BLaER1 (cell line): ENCODE data around the gene BICDL1.
"Not testable (repeated sequence)": the region's sequence is repeated elsewhere in the genome, so short reads cannot be mapped to it uniquely, and the experiment has no call there.

Source experiments
- H3K27ac ChIP-seq: shearing (Covaris generic); formaldehyde crosslinking; 2 replicates; pipeline ENCODE4 v1.8.1; 2022
- H3K27me3 ChIP-seq: shearing (Covaris generic); formaldehyde crosslinking; 2 replicates; pipeline ENCODE4 v1.8.1; 2022
- H3K36me3 ChIP-seq: shearing (Covaris generic); formaldehyde crosslinking; 2 replicates; pipeline ENCODE4 v1.8.1; 2022
- H3K4me1 ChIP-seq: shearing (Covaris generic); formaldehyde crosslinking; 2 replicates; pipeline ENCODE4 v1.8.1; 2022
- H3K4me2 ChIP-seq: shearing (Covaris generic); formaldehyde crosslinking; 2 replicates; pipeline ENCODE4 v1.8.1; 2022
- H3K4me3 ChIP-seq: shearing (Covaris generic); formaldehyde crosslinking; 2 replicates; pipeline ENCODE4 v1.8.1; 2022
- H3K9ac ChIP-seq: shearing (Covaris generic); formaldehyde crosslinking; 2 replicates; pipeline ENCODE4 v1.8.1; 2022
- H3K9me3 ChIP-seq: shearing (Covaris generic); formaldehyde crosslinking; 2 replicates; pipeline ENCODE4 v1.8.1; 2022
- H4K20me1 ChIP-seq: shearing (Covaris generic); formaldehyde crosslinking; 2 replicates; pipeline ENCODE4 v1.8.1; 2022
- Cebpa-rat ChIP-seq: shearing (Covaris generic); IDR thresholded peaks from 2 replicates; pipeline ENCODE4 v1.8.1; 2022

BICDL1 gene

DNA sequence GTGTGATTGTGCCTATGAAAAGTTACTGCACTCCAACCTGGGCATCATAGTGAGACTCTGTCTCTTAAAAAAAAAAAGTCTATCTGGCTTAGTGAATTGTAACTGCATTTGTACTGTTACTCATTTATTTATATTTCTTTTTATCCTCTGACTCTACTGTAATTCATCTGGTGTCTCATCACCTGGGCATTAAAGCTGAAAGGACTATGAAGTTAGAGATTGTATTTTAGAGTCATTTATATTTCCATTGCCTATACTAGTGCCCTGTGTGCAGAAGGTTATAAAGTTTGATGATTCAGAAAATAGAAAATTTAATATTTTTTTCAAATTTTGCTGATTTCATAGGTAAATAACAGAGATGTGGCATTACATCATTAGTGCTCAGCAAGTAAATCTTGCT lies 30.2 kb downstream of the BICDL1 start:
- H3K36me3 ChIP-seq, result no peaks in the 10 kb centered on the region
- H3K27me3 ChIP-seq, result no peaks in the 10 kb centered on the region
- no peak for TF ChIP-seq Cebpa-rat
- no peak overlapping the region for H3K4me3 ChIP-seq
- no peak overlapping the region for H3K4me2 ChIP-seq
- H4K20me1 ChIP-seq, result no peaks in the 10 kb centered on the region
- H3K27ac ChIP-seq, result no peak overlapping the region
- peaks cover 6% of the 10 kb centered on the region for H3K9me3 ChIP-seq
- no peaks in the 10 kb centered on the region for H3K4me1 ChIP-seq
- H3K9ac ChIP-seq, result no peak overlapping the region

GRCh38 chr12:120019938-120020337 lies 30.9 kb downstream of the BICDL1 start:
- H3K27ac ChIP-seq, result no peak overlapping the region
- H3K9ac ChIP-seq, result no peak overlapping the region
- no peak overlapping the region for H3K4me2 ChIP-seq
- H3K9me3 ChIP-seq, result peaks cover 13% of the 10 kb centered on the region
- TF ChIP-seq Cebpa-rat, result no peak
- no peak overlapping the region for H3K4me3 ChIP-seq
- no peaks in the 10 kb centered on the region for H4K20me1 ChIP-seq
- no peaks in the 10 kb centered on the region for H3K36me3 ChIP-seq
- no peaks in the 10 kb centered on the region for H3K4me1 ChIP-seq
- H3K27me3 ChIP-seq, result no peaks in the 10 kb centered on the region

- Histone ChIP-seq H3K4me1 (no peaks in the 10 kb centered on the region), H3K4me2 (no peak overlapping the region), H3K27ac (no peak overlapping the region), H4K20me1 (no peaks in the 10 kb centered on the region), H3K36me3 (no peaks in the 10 kb centered on the region), H3K27me3 (no peaks in the 10 kb centered on the region), H3K9me3 (peaks cover 13% of the 10 kb centered on the region), H3K9ac (no peak overlapping the region), H3K4me3 (no peak overlapping the region)
- TF ChIP-seq Cebpa-rat, result no peak
Measured at GRCh38 chr12:120024193-120024592, 35.2 kb downstream of the BICDL1 start.

DNA sequence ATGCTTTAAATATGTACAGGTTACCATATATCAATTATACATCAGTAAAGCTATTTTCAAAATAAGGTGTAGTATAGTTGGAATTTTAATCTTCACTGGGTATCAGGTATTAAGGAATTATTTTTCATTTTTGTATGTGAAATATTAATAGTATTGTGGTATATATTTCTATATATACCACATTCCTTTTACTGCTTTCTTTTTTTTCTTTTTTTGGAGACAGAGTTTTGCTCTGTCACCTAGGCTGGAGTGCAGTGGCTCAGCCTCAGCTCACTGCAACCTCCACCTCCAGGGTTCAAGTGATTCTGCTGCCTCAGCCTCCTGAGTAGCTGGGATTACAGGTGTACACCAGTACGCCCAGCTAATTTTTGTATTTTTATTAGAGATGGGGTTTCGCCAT lies 36.6 kb downstream of the BICDL1 start:
- H3K4me1 ChIP-seq, result no peaks in the 10 kb centered on the region
- no peak overlapping the region for H3K27ac ChIP-seq
- H3K4me2 ChIP-seq, result no peak overlapping the region
- no peaks in the 10 kb centered on the region for H4K20me1 ChIP-seq
- H3K4me3 ChIP-seq, result no peak overlapping the region
- no peaks in the 10 kb centered on the region for H3K36me3 ChIP-seq
- H3K27me3 ChIP-seq, result no peaks in the 10 kb centered on the region
- H3K9me3 ChIP-seq, result peaks cover 13% of the 10 kb centered on the region
- no peak for TF ChIP-seq Cebpa-rat
- no peak overlapping the region for H3K9ac ChIP-seq

DNA sequence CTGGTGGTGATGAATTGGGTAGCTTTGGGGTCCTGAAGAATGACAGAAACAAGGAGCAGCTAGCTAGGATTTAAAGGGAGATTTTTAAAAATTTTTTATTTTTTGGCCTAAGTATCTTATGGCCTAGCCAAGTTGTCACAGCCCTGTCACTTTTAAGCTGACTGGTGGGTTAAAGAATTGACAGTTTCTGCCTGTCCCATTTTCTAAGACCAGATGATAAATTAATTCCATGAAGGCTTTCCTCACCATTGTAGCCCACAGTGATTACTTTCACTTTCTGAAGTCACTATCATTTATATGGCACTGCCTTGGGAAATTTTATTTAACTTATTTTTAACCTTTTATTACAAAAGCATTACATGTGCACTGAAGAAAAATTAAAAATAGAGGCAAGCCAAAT lies 43.2 kb downstream of the BICDL1 start:
- Histone ChIP-seq H3K27ac (no peak overlapping the region), H3K36me3 (no peaks in the 10 kb centered on the region), H3K27me3 (no peaks in the 10 kb centered on the region), H3K9me3 (no peaks in the 10 kb centered on the region), H3K4me2 (no peak overlapping the region), H3K4me3 (no peak overlapping the region), H4K20me1 (no peaks in the 10 kb centered on the region), H3K9ac (no peak overlapping the region), H3K4me1 (no peaks in the 10 kb centered on the region)
- TF ChIP-seq Cebpa-rat, result no peak

DNA sequence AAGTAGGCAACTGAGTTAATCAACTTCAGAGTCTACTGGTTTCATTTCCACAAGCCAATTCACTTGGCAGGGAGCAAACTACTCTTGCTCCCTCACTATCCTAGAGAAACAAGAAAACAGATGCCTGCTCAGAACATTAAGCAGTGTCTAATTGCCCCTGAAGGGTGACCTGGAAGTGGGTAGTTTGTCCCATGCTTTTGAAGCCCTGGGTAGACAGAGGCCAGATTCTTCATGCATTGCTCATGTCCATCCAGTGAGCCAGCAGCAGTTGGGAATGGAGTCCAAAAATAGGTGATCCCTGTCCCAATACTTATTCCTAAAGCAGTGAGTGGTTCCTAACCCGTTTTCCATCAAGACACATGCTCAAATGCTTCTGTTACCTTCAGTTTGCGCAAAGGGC lies 48.8 kb downstream of the BICDL1 start:
- no peaks in the 10 kb centered on the region for H3K27me3 ChIP-seq
- H3K36me3 ChIP-seq, result no peaks in the 10 kb centered on the region
- no peak overlapping the region for H3K27ac ChIP-seq
- no peak overlapping the region for H3K4me3 ChIP-seq
- no peaks in the 10 kb centered on the region for H3K9me3 ChIP-seq
- no peak for TF ChIP-seq Cebpa-rat
- H3K9ac ChIP-seq, result no peak overlapping the region
- no peaks in the 10 kb centered on the region for H4K20me1 ChIP-seq
- H3K4me2 ChIP-seq, result no peak overlapping the region
- H3K4me1 ChIP-seq, result no peaks in the 10 kb centered on the region

DNA sequence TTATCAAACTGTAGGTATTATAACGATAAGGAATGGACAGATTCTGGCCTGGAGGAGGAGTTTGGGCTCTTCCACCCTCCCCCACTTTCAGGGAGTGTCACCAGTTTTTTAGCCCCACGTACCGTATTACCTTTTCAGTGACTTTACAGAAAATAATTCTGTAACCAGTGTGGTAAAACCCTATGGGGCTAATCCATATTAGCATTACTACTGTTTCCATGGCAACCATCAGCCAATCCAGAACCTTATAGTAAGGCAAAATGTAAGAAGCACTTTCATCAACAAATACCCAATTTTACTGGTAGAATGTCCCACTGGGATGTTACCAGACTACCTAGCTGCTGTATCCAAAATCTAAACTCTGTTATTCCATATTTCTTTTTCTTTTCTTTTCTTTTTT lies 50.7 kb downstream of the BICDL1 start:
- Histone ChIP-seq H3K36me3 (no peaks in the 10 kb centered on the region), H3K27ac (no peak overlapping the region), H3K9me3 (no peaks in the 10 kb centered on the region), H3K4me1 (no peaks in the 10 kb centered on the region), H3K4me3 (no peak overlapping the region), H3K27me3 (no peaks in the 10 kb centered on the region), H4K20me1 (no peaks in the 10 kb centered on the region), H3K4me2 (no peak overlapping the region), H3K9ac (no peak overlapping the region)
- no peak for TF ChIP-seq Cebpa-rat

DNA sequence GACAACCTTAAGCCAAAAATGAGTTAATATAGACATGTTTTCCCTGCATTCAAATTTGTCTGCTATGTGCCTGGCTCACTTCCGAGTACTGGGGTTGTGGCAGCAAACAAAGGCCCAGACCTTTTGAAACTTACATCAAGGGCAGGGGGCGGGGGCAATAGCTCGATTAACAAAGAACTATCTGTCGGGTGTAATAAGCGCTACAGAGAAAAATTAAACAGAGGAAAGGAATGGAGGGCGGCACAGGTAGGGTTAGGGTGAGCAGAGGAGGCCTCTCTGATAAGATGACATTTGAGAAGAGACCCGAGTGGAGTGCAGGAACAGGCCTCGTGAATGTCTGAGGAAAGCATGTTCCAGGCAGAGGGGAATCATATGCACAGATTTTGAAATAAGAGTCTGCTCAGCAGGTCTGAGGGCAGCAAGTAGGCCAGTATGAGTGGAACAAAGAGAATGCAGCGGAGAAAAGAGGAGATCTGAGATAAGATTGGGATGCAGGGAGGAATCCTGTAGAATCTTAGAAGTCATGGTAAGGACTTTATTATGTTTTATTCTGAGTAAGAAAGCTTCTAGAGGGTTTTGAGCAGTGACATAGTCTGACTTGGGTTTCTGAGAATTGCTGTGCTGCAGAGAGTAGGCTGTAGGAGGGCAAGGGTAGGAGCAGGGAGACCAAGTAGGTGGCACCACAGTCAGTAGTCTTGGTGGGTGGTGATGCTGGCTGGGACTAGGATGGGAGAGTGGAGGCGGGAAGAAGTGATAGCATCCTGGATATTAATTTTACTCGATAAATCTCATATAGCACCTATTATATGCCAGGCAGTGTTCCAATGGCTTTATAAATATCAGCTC lies 52.6 kb downstream of the BICDL1 start:
- Histone ChIP-seq H3K27me3 (no peaks in the 10 kb centered on the region), H3K27ac (no peak overlapping the region)
- no peak for TF ChIP-seq Cebpa-rat

DNA sequence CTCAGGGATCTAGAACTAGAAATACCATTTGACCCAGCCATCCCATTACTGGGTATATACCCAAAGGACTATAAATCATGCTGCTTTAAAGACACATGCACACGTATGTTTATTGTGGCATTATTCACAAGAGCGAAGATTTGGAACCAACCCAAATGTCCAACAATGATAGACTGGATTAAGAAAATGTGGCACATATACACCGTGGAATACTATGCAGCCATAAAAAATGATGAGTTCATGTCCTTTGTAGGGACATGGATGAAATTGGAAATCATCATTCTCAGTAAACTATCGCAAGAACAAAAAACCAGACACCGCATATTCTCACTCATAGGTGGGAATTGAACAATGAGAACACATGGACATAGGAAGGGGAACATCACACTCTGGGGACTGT lies 56.3 kb downstream of the BICDL1 start:
- H3K27ac ChIP-seq, H3K4me2 ChIP-seq, H3K9me3 ChIP-seq, H3K4me1 ChIP-seq, H3K27me3 ChIP-seq, H3K4me3 ChIP-seq, H3K9ac ChIP-seq, H3K36me3 ChIP-seq, H4K20me1 ChIP-seq: not testable (repeated sequence)

More for the DNA sequence above, 52.6 kb downstream of the BICDL1 start:
- H3K4me3 ChIP-seq, result no peak overlapping the region
- no peaks in the 10 kb centered on the region for H4K20me1 ChIP-seq
- no peak overlapping the region for H3K4me2 ChIP-seq
- no peak overlapping the region for H3K9ac ChIP-seq
- no peaks in the 10 kb centered on the region for H3K4me1 ChIP-seq
- H3K36me3 ChIP-seq, result no peaks in the 10 kb centered on the region
- no peaks in the 10 kb centered on the region for H3K9me3 ChIP-seq

- H3K27me3 ChIP-seq, result no peaks in the 10 kb centered on the region
- H3K9me3 ChIP-seq, result no peaks in the 10 kb centered on the region
- H3K4me1 ChIP-seq, result no peaks in the 10 kb centered on the region
- no peaks in the 10 kb centered on the region for H3K36me3 ChIP-seq
- no peak for TF ChIP-seq Cebpa-rat
- no peak overlapping the region for H3K27ac ChIP-seq
- no peak overlapping the region for H3K4me3 ChIP-seq
- H4K20me1 ChIP-seq, result no peaks in the 10 kb centered on the region
- H3K9ac ChIP-seq, result no peak overlapping the region
- H3K4me2 ChIP-seq, result no peak overlapping the region
Measured at GRCh38 chr12:120047072-120047471, 58.0 kb downstream of the BICDL1 start.

- Histone ChIP-seq H3K4me1 (0 out of 2 replicates have a peak, but pooled peaks cover 4% of the 10 kb centered on the region), H3K4me2 (no peak overlapping the region), H3K9me3 (no peaks in the 10 kb centered on the region), H3K36me3 (no peaks in the 10 kb centered on the region), H3K27ac (no peak overlapping the region), H4K20me1 (no peaks in the 10 kb centered on the region), H3K4me3 (no peak overlapping the region), H3K27me3 (no peaks in the 10 kb centered on the region), H3K9ac (no peak overlapping the region)
- no peak for TF ChIP-seq Cebpa-rat
Measured at GRCh38 chr12:120048263-120048662, 59.2 kb downstream of the BICDL1 start.
